Transverse colon (tissue), 4 donors: ENCODE results near the gene ZNF689.
"Not testable (repeated sequence)": the region's sequence is repeated elsewhere in the genome, so short reads cannot be mapped to it uniquely, and the experiment has no call there.

Experiments
- CTCF ChIP-seq, 5 experiments: fragments of 200-600 bp in 3 of 5; fragments of 450-650 bp in 2 of 5; sonication (generic) in 3 of 5; IDR thresholded peaks; 1 replicate in 2 of 5; 2 replicates in 3 of 5; pipeline ENCODE4 v1.5.1; 2016 to 2017; ENCODE audit warnings: antibody characterized with exemption in 5 of 5, inconsistent platforms in 3 of 5, mild to moderate bottlenecking in 2 of 5, moderate library complexity in 1 of 5
- EP300 ChIP-seq: sonication (generic); formaldehyde crosslinking; IDR thresholded peaks from one replicate; pipeline ENCODE4 v1.6.1; 2017; ENCODE audit warnings: antibody characterized with exemption, low read depth
- POLR2A ChIP-seq: fragments of 450-650 bp; IDR thresholded peaks from one replicate; pipeline ENCODE4 v1.6.1; 2016; ENCODE audit warnings: antibody characterized with exemption, mild to moderate bottlenecking, moderate library complexity
- POLR2AphosphoS5 ChIP-seq, 3 donors: sonication (generic); formaldehyde crosslinking; IDR thresholded peaks; one replicate each; pipeline ENCODE4 v1.6.1; 2016; ENCODE audit warnings: antibody characterized with exemption in 3 of 3

- TF ChIP-seq CTCF (IDR thresholded peaks at IDR 0.05); POLR2A; EP300; POLR2AphosphoS5 (IDR thresholded peaks at IDR 0.05): not testable (repeated sequence)
These were observed 22.3 kb upstream of the ZNF689 start for GRCh38 chr16:30632454-30632853.
